HCT116 (cell line): ENCODE measurements around the gene IL36A. TPM values are rescaled to one million over a fixed set of nuclear protein-coding genes. Genes with fewer than 3 reads are reported as not detected.

Experiments
- ATAC-seq: fragments of 200-7000 bp; cut with Tn5 transposase; 2 replicates; pipeline ENCODE4 v1.9.1; 2020; ENCODE audit warnings: mild to moderate bottlenecking, moderate library complexity
- BruUV-seq: library from RNA; stranded (reverse); fragments of 400-500 nt; replicated peaks from 2 replicates; lab custom pipeline; 2021; lab: Mats Ljungman, UMichigan
- CTCF ChIA-PET: fragments of 300-600 bp; sonication (Branson Sonifier 250); formaldehyde crosslinking; loops from one replicate; lab custom pipeline; 2021; ENCODE audit warnings: antibody characterized with exemption; lab: Charles Lee
- POLR2A ChIA-PET: fragments of 300-600, 350-600 bp; sonication (Branson Sonifier 250); formaldehyde crosslinking; loops from one replicate; lab custom pipeline; 2021; ENCODE audit warnings: antibody characterized with exemption; lab: Charles Lee
- RAD21 ChIA-PET, 2 experiments: fragments of 300-600 bp; sonication (Branson Sonifier 250); formaldehyde crosslinking; loops; one replicate each; lab custom pipeline; 2023; ENCODE audit warnings: low total read pairs in 2 of 2; ENCODE audit not compliant: uncharacterized antibody in 2 of 2, unreplicated experiment in 2 of 2, low non-redundant PET in 1 of 2; lab: Charles Lee
- DNase-seq: peaks from one replicate; pipeline ENCODE4 v3.0.0-alpha.2; 2010; ENCODE audit warnings: low read depth, low spot score
- H2AFZ ChIP-seq: fragments of 200-600 bp; shearing (Covaris generic), sonication (generic); 2 replicates; pipeline ENCODE4 v1.6.1; 2017; ENCODE audit warnings: low read depth, mixed run types, mixed read lengths, antibody characterized with exemption, low read length; ENCODE audit not compliant: poor library complexity, severe bottlenecking
- H3K27ac ChIP-seq: 2 replicates; pipeline ENCODE4 v1.5.1; 2012; ENCODE audit warnings: low read depth, low read length
- H3K27me3 ChIP-seq: fragments of 200-600 bp; sonication (generic); 2 replicates; pipeline ENCODE4 v1.6.1; 2016; ENCODE audit warnings: mixed run types, low read length, mixed read lengths; ENCODE audit not compliant: insufficient read depth
- H3K36me3 ChIP-seq, 2 experiments: fragments of 200-500 bp in 1 of 2; fragments of 200-600 bp in 1 of 2; sonication (Bioruptor generic) in 1 of 2; sonication (generic) in 1 of 2; 2 replicates each; pipeline versions ENCODE4 v1.5.1 to v1.6.1; 2014 to 2016; ENCODE audit warnings: low read length in 2 of 2, inconsistent platforms in 1 of 2, mixed read lengths in 1 of 2, mixed run types in 1 of 2; ENCODE audit not compliant: insufficient read depth in 2 of 2, control insufficient read depth in 1 of 2
- H3K4me1 ChIP-seq, 2 experiments: fragments of 200-600 bp in 1 of 2; sonication (generic) in 1 of 2; 2 replicates each; pipeline versions ENCODE4 v1.5.1 to v1.6.1; 2012 to 2017; ENCODE audit warnings: low read length in 2 of 2, inconsistent platforms in 1 of 2, mild to moderate bottlenecking in 1 of 2, mixed read lengths in 1 of 2, mixed run types in 1 of 2, moderate library complexity in 1 of 2; ENCODE audit not compliant: insufficient read depth in 2 of 2, control insufficient read depth in 1 of 2
- H3K4me2 ChIP-seq: fragments of 200-600 bp; sonication (generic); 2 replicates; pipeline ENCODE4 v1.6.1; 2017; ENCODE audit warnings: mixed run types, low read length, mixed read lengths
- H3K4me3 ChIP-seq, 2 experiments: fragments of 200-600 bp in 1 of 2; sonication (generic) in 1 of 2; replicated peaks in 1 of 2; 2 replicates each; pipeline ENCODE4 v1.5.1; 2011 to 2016; ENCODE audit warnings: low read length in 2 of 2, control low read depth in 1 of 2, low read depth in 1 of 2, mild to moderate bottlenecking in 1 of 2, mixed read lengths in 1 of 2, mixed run types in 1 of 2
- H3K79me2 ChIP-seq: fragments of 200-600 bp; sonication (generic); 2 replicates; pipeline ENCODE4 v1.6.1; 2017; ENCODE audit warnings: mild to moderate bottlenecking, mixed run types, low read length, moderate library complexity, mixed read lengths; ENCODE audit not compliant: insufficient read depth
- H3K9ac ChIP-seq: fragments of 200-600 bp; sonication (generic); 2 replicates; pipeline ENCODE4 v1.6.1; 2016; ENCODE audit warnings: low read length, mixed read lengths
- H3K9me2 ChIP-seq: fragments of 200-600 bp; sonication (generic), shearing (Covaris generic); 2 replicates; pipeline ENCODE4 v1.6.1; 2017; ENCODE audit warnings: mixed run types, mild to moderate bottlenecking, moderate library complexity; ENCODE audit not compliant: insufficient read depth
- H3K9me3 ChIP-seq, 2 experiments: fragments of 200-500 bp in 1 of 2; fragments of 200-600 bp in 1 of 2; sonication (Bioruptor generic) in 1 of 2; sonication (generic) in 1 of 2; 2 replicates each; pipeline ENCODE4 v1.6.1; 2014 to 2017; ENCODE audit warnings: low read length in 2 of 2, mixed read lengths in 2 of 2, inconsistent platforms in 1 of 2, low read depth in 1 of 2, mild to moderate bottlenecking in 1 of 2, mixed run types in 1 of 2, moderate library complexity in 1 of 2; ENCODE audit not compliant: control insufficient read depth in 1 of 2, insufficient read depth in 1 of 2
- H4K20me1 ChIP-seq: fragments of 200-600 bp; sonication (generic), shearing (Covaris generic); 2 replicates; pipeline ENCODE4 v1.6.1; 2017; ENCODE audit warnings: mixed run types, mild to moderate bottlenecking, moderate library complexity; ENCODE audit not compliant: insufficient read depth
- CEBPB ChIP-seq: IDR thresholded peaks from 2 replicates; pipeline ENCODE4 v1.6.1; 2012; ENCODE audit warnings: low read depth
- EZH2 ChIP-seq: fragments of 200-600 bp; sonication (generic); IDR thresholded peaks from 2 replicates; pipeline ENCODE4 v1.6.1; 2017; ENCODE audit warnings: antibody characterized with exemption, mixed run types
- EZH2phosphoT487 ChIP-seq: fragments of 200-600 bp; IDR thresholded peaks from 2 replicates; pipeline ENCODE4 v1.6.1; 2018; ENCODE audit warnings: antibody characterized with exemption, borderline replicate concordance
- FOSL1 ChIP-seq: IDR thresholded peaks from 2 replicates; pipeline ENCODE4 v1.6.1; 2012; ENCODE audit warnings: low read depth
- MAX ChIP-seq: IDR thresholded peaks from 2 replicates; pipeline ENCODE4 v1.6.1; 2012
- POLR2AphosphoS5 ChIP-seq: IDR thresholded peaks from 2 replicates; pipeline ENCODE4 v1.6.1; 2011; ENCODE audit warnings: mild to moderate bottlenecking, low read depth, low read length, moderate library complexity
- RAD21 ChIP-seq: IDR thresholded peaks from 2 replicates; pipeline ENCODE4 v1.6.1; 2012; ENCODE audit warnings: low read depth, mild to moderate bottlenecking
- REST ChIP-seq: IDR thresholded peaks from 2 replicates; pipeline ENCODE4 v1.6.1; 2012; ENCODE audit warnings: low read depth
- SP1 ChIP-seq: IDR thresholded peaks from 2 replicates; pipeline ENCODE4 v1.6.1; 2012; ENCODE audit warnings: low read depth
- SRF ChIP-seq: IDR thresholded peaks from 2 replicates; pipeline ENCODE4 v1.6.1; 2012; ENCODE audit warnings: low read depth
- ZFX ChIP-seq: fragments of 450-650 bp; IDR thresholded peaks from 2 replicates; pipeline ENCODE4 v1.6.1; 2017
- ZNF274 ChIP-seq: fragments of 200-500 bp; sonication (Bioruptor generic); IDR thresholded peaks from 2 replicates; pipeline ENCODE4 v1.6.1; 2014; ENCODE audit warnings: mild to moderate bottlenecking, low read depth, low read length, inconsistent platforms
- intact Hi-C: fragments of 100-400 bp; cut with micrococcal nuclease; formaldehyde crosslinking; loops from 2 replicates; pipeline ENCODE4 v1.10.0; 2022
- total RNA-seq: library from RNA; stranded (reverse); gene quantifications from one replicate; pipeline ENCODE4 v1.2.1, GENCODE V29; 2021; ENCODE audit not compliant: unreplicated experiment

IL36A gene
- total RNA-seq, 1 experiment from 2014 or later, result not detected

- Histone ChIP-seq H3K4me2 (no peak overlapping the region), H3K27ac (no peak overlapping the region), H3K9me3 (no peaks in the 10 kb centered on the region), H4K20me1 (no peaks in the 10 kb centered on the region), H3K36me3 (no peaks in the 10 kb centered on the region), H3K79me2 (no peaks in the 10 kb centered on the region), H3K4me3 (no peak overlapping the region), H3K9me2 (no peaks in the 10 kb centered on the region), H3K4me1 (no peaks in the 10 kb centered on the region), H2AFZ (no peak overlapping the region), H3K9ac (no peak overlapping the region), H3K27me3 (no peaks in the 10 kb centered on the region)
- POLR2A ChIA-PET, result no interaction called here
- RAD21 ChIA-PET, result no interaction called here
- intact Hi-C loops, result no loop called here
- DNase-seq (no peak), ATAC-seq (no peak)
- no peak for TF ChIP-seq EZH2
- TF ChIP-seq CEBPB, result no peak
- no peak for TF ChIP-seq MAX
- TF ChIP-seq SP1, result no peak
- TF ChIP-seq ZFX, result no peak
- TF ChIP-seq POLR2AphosphoS5, result no peak
- no peak for TF ChIP-seq FOSL1
- TF ChIP-seq RAD21, result no peak
- TF ChIP-seq EZH2phosphoT487, result no peak
- TF ChIP-seq REST, result no peak
- TF ChIP-seq SRF, result no peak
- TF ChIP-seq ZNF274, result no peak
- CTCF ChIA-PET, result no interaction called here
- no TSS peak for BruUV-seq
Observed at GRCh38 chr2:113015655-113016054, 10.4 kb downstream of the IL36A start.
